ENCODE measurements around the gene ADGB.

DNA sequence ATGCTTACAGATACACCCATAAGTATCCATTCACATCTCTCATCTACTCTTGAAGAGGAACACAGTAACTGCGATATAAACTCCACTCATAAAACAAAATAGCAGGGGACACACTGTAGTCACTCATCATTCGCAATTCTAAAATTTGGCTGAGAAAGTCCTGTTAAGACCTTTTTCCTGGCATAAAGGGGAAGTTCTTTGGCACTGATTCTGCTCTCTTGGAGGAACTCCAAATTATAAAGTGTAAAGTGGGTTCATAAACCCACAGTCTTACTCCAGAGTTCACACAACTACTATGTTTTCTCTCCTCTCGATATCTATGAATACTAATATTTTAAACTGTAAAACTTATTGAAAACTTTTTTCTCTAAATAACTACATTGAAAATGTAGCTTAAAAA, 80.6 kb downstream of the ADGB start:
- TF ChIP-seq POLR2A (IDR thresholded peaks at IDR 0.05; ENCODE audit: low read depth): no peak
- TF ChIP-seq POLR2AphosphoS5 (IDR thresholded peaks at IDR 0.05): no peak
